ENCODE measurements around the gene FAM89B.

The FAM89B gene

DNA sequence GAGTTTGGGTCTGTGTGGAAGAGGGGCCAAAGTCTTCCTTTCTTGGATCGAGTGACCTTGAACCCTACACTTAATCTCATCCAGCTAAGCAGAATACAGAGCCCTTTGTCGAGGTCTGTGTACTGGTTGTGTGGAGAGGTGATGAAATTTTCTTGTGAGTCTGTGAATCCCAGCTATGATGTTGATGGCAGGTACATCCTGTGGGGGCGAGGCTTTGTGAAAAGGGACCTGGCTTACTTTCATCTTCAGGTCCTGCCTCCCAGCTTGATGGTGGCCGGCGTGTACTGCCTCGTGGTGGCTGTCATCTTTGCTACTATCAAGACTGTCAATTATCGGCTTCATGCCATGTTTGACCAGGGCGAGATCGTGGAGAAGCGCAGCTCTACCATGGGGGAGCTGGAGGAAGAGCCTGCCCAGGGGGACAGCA lies 44.2 kb downstream of the FAM89B start:
- Mint-ChIP-seq H3K9me3 (no peaks in the 10 kb centered on the region), H3K4me1 (ENCODE audit: low read depth) (peaks cover 16% of the 10 kb centered on the region), H3K27me3 (ENCODE audit: low read depth) (peaks cover 3% of the 10 kb centered on the region), H3K4me3 (peak overlapping the region; percentile 94), H3K27ac (peak overlapping the region; percentile 94), H3K36me3 (ENCODE audit: low read depth) (peaks cover 30% of the 10 kb centered on the region)
- DNase-seq (ENCODE audit: low spot score): no peak

DNA sequence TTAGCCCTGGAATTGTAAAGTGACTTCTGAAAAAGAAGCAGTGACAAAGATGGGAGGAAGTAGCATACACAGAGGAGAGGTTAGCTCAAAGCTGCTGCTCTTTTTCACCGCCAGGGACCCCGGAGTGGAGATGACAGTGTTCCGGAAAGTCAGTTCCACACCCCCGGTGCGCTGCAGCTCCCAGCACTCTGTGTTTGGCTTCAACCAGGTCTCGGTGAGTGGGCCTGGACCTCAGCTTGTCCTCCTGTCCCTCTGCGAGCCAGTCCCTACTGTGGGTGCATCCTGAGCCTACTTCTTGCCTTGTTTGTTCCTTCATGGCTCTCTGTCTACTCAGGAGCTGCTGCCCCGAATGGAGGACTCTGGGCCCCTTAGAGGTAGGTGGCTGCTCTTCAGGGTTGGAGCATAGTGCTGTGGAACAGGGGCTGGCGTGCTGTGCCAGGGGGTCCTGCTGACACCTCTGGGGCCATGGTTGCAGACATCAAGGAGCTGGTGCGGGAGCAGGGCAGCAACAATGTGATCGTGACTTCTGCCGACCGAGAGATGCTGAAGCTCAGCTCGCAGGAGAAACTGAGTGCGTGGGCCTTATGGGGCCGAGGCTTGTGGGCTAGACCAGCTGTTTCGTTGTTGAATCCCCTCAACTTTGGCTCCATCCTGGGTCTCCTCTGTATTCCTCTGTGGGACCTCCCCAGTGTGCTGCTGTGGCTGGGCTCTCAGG lies 45.0 kb downstream of the FAM89B start:
- Mint-ChIP-seq H3K27me3 (ENCODE audit: low read depth) (peaks cover 3% of the 10 kb centered on the region), H3K27ac (peak overlapping the region; percentile 94), H3K9me3 (no peaks in the 10 kb centered on the region), H3K36me3 (ENCODE audit: low read depth) (peaks cover 33% of the 10 kb centered on the region), H3K4me3 (peak overlapping the region; percentile 94), H3K4me1 (ENCODE audit: low read depth) (peaks cover 11% of the 10 kb centered on the region)
- no peak for DNase-seq (ENCODE audit: low spot score)

DNA sequence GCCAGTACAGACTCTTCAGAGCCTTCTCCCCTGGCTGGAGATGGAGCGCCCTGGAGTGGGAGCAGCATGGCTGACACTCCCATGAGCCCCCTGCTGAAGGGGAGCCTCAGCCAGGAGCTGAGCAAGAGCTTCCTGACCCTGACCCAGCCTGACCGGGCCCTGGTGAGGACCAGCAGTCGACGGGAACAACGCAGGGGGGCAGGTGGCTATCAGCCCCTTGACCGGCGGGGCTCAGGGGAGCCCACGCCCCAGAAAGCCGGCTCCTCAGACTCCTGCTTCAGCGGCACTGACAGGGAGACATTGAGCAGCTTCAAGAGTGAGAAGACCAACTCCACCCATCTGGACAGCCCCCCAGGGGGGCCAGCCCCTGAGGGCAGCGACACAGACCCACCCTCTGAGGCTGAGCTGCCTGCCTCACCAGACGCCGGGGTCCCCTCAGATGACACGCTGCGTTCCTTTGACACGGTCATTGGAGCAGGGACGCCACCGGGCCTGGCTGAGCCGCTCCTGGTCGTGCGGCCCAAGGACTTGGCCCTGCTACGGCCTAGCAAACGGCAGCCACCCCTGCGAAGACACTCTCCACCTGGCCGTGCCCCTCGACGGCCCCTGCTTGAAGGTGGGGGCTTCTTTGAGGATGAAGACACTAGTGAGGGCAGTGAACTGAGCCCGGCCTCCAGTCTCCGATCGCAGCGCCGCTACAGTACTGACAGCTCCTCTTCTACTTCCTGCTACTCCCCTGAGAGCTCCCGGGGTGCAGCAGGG lies 45.8 kb downstream of the FAM89B start:
- Mint-ChIP-seq H3K9me3 (no peaks in the 10 kb centered on the region), H3K27ac (no peak overlapping the region), H3K4me3 (no peak overlapping the region), H3K27me3 (ENCODE audit: low read depth) (peaks cover 3% of the 10 kb centered on the region), H3K36me3 (ENCODE audit: low read depth) (peaks cover 37% of the 10 kb centered on the region), H3K4me1 (ENCODE audit: low read depth) (peaks cover 8% of the 10 kb centered on the region)
- no peak for DNase-seq (ENCODE audit: low spot score)

DNA sequence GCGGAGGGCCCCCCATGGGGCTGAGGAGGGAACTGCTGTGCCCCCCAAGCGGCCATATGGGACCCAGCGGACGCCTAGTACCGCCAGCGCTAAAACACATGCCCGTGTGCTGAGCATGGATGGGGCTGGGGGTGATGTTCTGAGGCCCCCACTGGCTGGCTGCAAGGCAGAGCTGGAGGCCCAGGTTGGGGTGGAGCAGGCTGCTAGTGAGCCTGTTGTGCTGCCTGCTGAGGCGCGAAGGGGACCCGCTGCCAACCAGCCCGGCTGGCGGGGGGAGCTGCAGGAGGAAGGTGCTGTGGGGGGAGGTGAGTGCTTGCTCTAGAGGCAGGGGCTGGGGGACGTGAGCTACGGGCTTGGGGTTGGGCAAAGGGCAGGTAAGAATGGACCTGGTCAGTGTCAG lies 46.4 kb downstream of the FAM89B start:
- peaks cover 37% of the 10 kb centered on the region for H3K36me3 Mint-ChIP-seq (ENCODE audit: low read depth)
- no peak overlapping the region for H3K27ac Mint-ChIP-seq
- no peak overlapping the region for H3K4me3 Mint-ChIP-seq
- peaks cover 3% of the 10 kb centered on the region for H3K27me3 Mint-ChIP-seq (ENCODE audit: low read depth)
- H3K4me1 Mint-ChIP-seq (ENCODE audit: low read depth): peaks cover 8% of the 10 kb centered on the region
- DNase-seq (ENCODE audit: low spot score): no peak
- H3K9me3 Mint-ChIP-seq: no peaks in the 10 kb centered on the region

DNA sequence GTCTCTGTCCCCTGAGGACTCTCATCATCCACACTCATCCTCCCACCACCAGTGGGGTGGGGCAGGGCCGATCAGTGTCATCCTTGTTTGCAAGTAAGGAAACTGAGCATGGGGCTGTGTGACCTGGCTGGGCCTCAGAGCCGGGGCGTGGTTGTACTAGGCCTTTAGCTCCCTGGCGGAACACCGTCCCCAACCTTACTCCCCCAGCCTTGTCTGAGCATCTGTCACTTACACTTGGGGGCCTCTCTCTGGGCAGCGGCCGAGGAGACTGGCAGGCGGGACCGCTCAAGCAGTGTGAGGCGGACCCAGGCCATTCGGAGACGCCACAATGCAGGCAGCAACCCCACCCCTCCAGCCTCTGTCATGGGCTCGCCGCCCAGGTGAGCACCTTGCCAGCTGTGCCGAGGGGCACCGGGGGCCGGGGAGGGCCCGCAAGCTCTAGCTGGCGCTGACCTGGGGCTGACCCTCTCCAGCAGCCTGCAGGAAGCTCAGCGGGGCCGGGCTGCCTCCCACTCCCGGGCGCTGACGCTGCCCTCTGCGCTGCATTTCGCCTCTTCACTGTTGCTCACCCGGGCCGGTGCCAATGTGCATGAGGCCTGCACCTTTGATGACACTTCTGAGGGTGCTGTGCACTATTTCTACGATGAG lies 47.1 kb downstream of the FAM89B start:
- peaks cover 8% of the 10 kb centered on the region for H3K4me1 Mint-ChIP-seq (ENCODE audit: low read depth)
- no peak for DNase-seq (ENCODE audit: low spot score)
- H3K36me3 Mint-ChIP-seq (ENCODE audit: low read depth): peaks cover 38% of the 10 kb centered on the region

DNA sequence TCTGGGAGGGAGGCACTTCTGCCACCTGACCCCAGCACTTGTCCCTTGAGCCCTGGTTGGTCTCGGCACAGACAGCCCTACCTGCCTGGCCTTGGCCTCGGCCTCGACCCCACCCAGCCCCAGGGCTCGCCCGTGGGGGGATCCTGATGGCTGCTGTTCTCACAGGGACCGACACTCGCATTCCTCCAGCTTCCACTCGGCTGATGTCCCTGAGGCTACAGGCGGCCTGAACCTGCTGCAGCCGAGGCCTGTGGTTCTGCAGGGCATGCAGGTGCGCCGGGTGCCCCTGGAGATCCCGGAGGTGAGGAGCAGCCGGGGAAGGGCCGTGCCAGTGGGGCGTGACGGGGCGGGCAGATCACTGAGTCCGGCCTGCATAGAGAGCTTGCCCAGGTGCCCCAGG lies 48.3 kb downstream of the FAM89B start:
- DNase-seq (ENCODE audit: low spot score): no peak
- Mint-ChIP-seq H3K27me3 (ENCODE audit: low read depth) (no peaks in the 10 kb centered on the region), H3K4me1 (ENCODE audit: low read depth) (peaks cover 8% of the 10 kb centered on the region), H3K9me3 (no peaks in the 10 kb centered on the region), H3K27ac (no peak overlapping the region), H3K36me3 (ENCODE audit: low read depth) (peaks cover 42% of the 10 kb centered on the region), H3K4me3 (no peak overlapping the region)

More for the DNA sequence above, 47.1 kb downstream of the FAM89B start:
- no peak overlapping the region for H3K27ac Mint-ChIP-seq
- no peaks in the 10 kb centered on the region for H3K9me3 Mint-ChIP-seq
- no peak overlapping the region for H3K4me3 Mint-ChIP-seq
- H3K27me3 Mint-ChIP-seq (ENCODE audit: low read depth): peaks cover 3% of the 10 kb centered on the region

DNA sequence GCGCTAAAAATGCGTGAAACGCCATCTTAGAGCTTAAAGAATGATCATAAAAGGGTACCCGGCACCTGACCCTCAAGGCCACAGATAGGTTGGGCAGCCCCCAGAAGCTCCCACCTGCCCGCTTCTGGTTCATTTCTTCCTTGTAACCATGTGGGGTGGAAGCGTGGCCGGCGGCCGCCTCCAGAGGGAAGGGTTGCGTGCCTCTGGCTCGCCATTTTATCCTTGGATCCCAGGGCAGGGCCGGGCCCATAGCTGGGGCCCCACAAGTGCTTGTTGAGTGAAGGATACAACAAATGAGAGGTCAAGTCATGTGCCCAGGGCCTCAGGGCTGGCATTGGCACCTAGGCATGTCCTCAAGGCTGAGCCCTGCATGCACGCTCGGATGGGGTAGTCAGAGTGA lies 49.1 kb downstream of the FAM89B start:
- no peaks in the 10 kb centered on the region for H3K9me3 Mint-ChIP-seq
- peaks cover 6% of the 10 kb centered on the region for H3K4me1 Mint-ChIP-seq (ENCODE audit: low read depth)
- H3K27me3 Mint-ChIP-seq (ENCODE audit: low read depth): no peaks in the 10 kb centered on the region
- DNase-seq (ENCODE audit: low spot score): no peak
- H3K36me3 Mint-ChIP-seq (ENCODE audit: low read depth): peaks cover 45% of the 10 kb centered on the region
- peak overlapping the region; percentile 6 for H3K27ac Mint-ChIP-seq
- no peak overlapping the region for H3K4me3 Mint-ChIP-seq

DNA sequence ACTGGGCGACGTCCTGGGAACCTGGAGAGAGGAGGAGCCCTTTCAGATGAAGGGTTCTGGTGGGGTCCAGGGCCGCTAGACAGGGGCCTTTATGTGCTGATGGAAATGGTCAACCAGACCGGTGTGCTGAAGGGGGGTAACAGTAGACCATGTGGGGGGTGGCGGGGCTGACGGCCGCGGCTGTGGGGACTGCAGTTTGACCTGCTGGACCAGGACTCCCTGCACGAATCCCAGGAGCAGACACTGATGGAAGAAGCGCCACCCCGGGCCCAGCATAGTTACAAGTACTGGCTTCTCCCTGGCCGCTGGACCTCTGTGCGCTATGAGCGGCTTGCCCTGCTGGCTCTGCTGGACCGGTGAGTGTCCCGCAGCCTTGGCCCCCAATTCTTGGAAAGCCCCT lies 49.7 kb downstream of the FAM89B start:
- no peak for DNase-seq (ENCODE audit: low spot score)
- H3K4me3 Mint-ChIP-seq: no peak overlapping the region
- no peaks in the 10 kb centered on the region for H3K4me1 Mint-ChIP-seq (ENCODE audit: low read depth)
- H3K27ac Mint-ChIP-seq: no peak overlapping the region
- peaks cover 40% of the 10 kb centered on the region for H3K36me3 Mint-ChIP-seq (ENCODE audit: low read depth)
- H3K27me3 Mint-ChIP-seq (ENCODE audit: low read depth): no peaks in the 10 kb centered on the region
- H3K9me3 Mint-ChIP-seq: no peaks in the 10 kb centered on the region

DNA sequence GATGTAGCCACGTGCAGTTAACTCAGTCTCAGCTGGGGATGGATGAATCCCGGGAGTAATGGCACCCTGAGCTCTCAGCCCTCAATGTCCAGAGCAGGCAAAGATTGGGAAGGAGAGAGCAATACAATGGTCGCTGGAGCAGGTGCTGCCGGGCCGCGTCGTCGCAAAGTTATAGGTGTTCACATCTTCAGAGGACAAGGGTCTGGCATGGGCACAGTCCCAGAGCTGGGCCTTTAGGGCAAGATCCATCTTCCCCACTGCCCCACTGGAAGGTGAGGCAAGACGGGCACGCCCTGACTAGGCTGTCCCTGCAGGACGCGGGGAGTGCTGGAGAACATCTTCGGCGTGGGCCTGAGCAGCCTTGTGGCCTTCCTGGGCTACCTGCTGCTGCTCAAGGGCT lies 50.8 kb downstream of the FAM89B start:
- no peaks in the 10 kb centered on the region for H3K27me3 Mint-ChIP-seq (ENCODE audit: low read depth)
- H3K9me3 Mint-ChIP-seq: no peaks in the 10 kb centered on the region
- DNase-seq (ENCODE audit: low spot score): no peak
- H3K4me1 Mint-ChIP-seq (ENCODE audit: low read depth): no peaks in the 10 kb centered on the region
- H3K27ac Mint-ChIP-seq: no peak overlapping the region
- no peak overlapping the region for H3K4me3 Mint-ChIP-seq
- peaks cover 41% of the 10 kb centered on the region for H3K36me3 Mint-ChIP-seq (ENCODE audit: low read depth)
